PC-3 (cell line): ENCODE measurements around the gene CHCHD10.

ENCODE experiments used
- CTCF ChIP-seq: fragments of 300-600 bp; sonication (generic); conservative IDR thresholded peaks from 2 replicates; pipeline ENCODE4 v1.5.1; 2017; ENCODE audit warnings: antibody characterized with exemption, low read depth, mild to moderate bottlenecking, low read length
- EZH2 ChIP-seq: fragments of 300-600 bp; sonication (generic); IDR thresholded peaks from one replicate; pipeline ENCODE4 v1.6.1; 2017; ENCODE audit warnings: antibody characterized with exemption, mild to moderate bottlenecking, low read length; ENCODE audit not compliant: unreplicated experiment
- EZH2phosphoT487 ChIP-seq: fragments of 300-600 bp; sonication (generic); IDR thresholded peaks from 2 replicates; pipeline ENCODE4 v1.6.1; 2018; ENCODE audit warnings: mild to moderate bottlenecking, antibody characterized with exemption, low read length, borderline replicate concordance

GRCh38 chr22:23784215-23784732, 16.5 kb upstream of the CHCHD10 start:
- no peak for TF ChIP-seq CTCF
- no peak for TF ChIP-seq EZH2
- TF ChIP-seq EZH2phosphoT487 = no peak
